HCT116 (cell line): ENCODE data around the gene PNPLA6. TPM values are rescaled to one million over a fixed set of nuclear protein-coding genes. Genes with fewer than 3 reads are reported as not detected.

Source experiments
- ATAC-seq: fragments of 200-7000 bp; cut with Tn5 transposase; 2 replicates; pipeline ENCODE4 v1.9.1; 2020; ENCODE audit warnings: mild to moderate bottlenecking, moderate library complexity
- Bru-seq: library from RNA; stranded (reverse); fragments of 400-500 nt; gene quantifications from one replicate; lab custom pipeline; 2021; lab: Mats Ljungman, UMichigan
- BruChase-seq, 2 experiments: library from RNA; stranded (reverse); fragments of 400-500 nt; gene quantifications; one replicate each; lab custom pipeline; 2021; lab: Mats Ljungman, UMichigan
- BruUV-seq: library from RNA; stranded (reverse); fragments of 400-500 nt; replicated peaks from 2 replicates; lab custom pipeline; 2021; lab: Mats Ljungman, UMichigan
- CTCF ChIA-PET: fragments of 300-600 bp; sonication (Branson Sonifier 250); formaldehyde crosslinking; loops from one replicate; lab custom pipeline; 2021; ENCODE audit warnings: antibody characterized with exemption; lab: Charles Lee
- POLR2A ChIA-PET: fragments of 300-600, 350-600 bp; sonication (Branson Sonifier 250); formaldehyde crosslinking; loops from one replicate; lab custom pipeline; 2021; ENCODE audit warnings: antibody characterized with exemption; lab: Charles Lee
- RAD21 ChIA-PET, 2 experiments: fragments of 300-600 bp; sonication (Branson Sonifier 250); formaldehyde crosslinking; loops; one replicate each; lab custom pipeline; 2023; ENCODE audit warnings: low total read pairs in 2 of 2; ENCODE audit not compliant: uncharacterized antibody in 2 of 2, unreplicated experiment in 2 of 2, low non-redundant PET in 1 of 2; lab: Charles Lee
- DNase-seq: peaks from one replicate; pipeline ENCODE4 v3.0.0-alpha.2; 2010; ENCODE audit warnings: low read depth, low spot score
- H2AFZ ChIP-seq: fragments of 200-600 bp; shearing (Covaris generic), sonication (generic); 2 replicates; pipeline ENCODE4 v1.6.1; 2017; ENCODE audit warnings: low read depth, mixed run types, mixed read lengths, antibody characterized with exemption, low read length; ENCODE audit not compliant: poor library complexity, severe bottlenecking
- H3K27ac ChIP-seq: 2 replicates; pipeline ENCODE4 v1.5.1; 2012; ENCODE audit warnings: low read depth, low read length
- H3K27me3 ChIP-seq: fragments of 200-600 bp; sonication (generic); 2 replicates; pipeline ENCODE4 v1.6.1; 2016; ENCODE audit warnings: mixed run types, low read length, mixed read lengths; ENCODE audit not compliant: insufficient read depth
- H3K36me3 ChIP-seq, 2 experiments: fragments of 200-500 bp in 1 of 2; fragments of 200-600 bp in 1 of 2; sonication (Bioruptor generic) in 1 of 2; sonication (generic) in 1 of 2; 2 replicates each; pipeline versions ENCODE4 v1.5.1 to v1.6.1; 2014 to 2016; ENCODE audit warnings: low read length in 2 of 2, inconsistent platforms in 1 of 2, mixed read lengths in 1 of 2, mixed run types in 1 of 2; ENCODE audit not compliant: insufficient read depth in 2 of 2, control insufficient read depth in 1 of 2
- H3K4me1 ChIP-seq, 2 experiments: fragments of 200-600 bp in 1 of 2; sonication (generic) in 1 of 2; 2 replicates each; pipeline versions ENCODE4 v1.5.1 to v1.6.1; 2012 to 2017; ENCODE audit warnings: low read length in 2 of 2, inconsistent platforms in 1 of 2, mild to moderate bottlenecking in 1 of 2, mixed read lengths in 1 of 2, mixed run types in 1 of 2, moderate library complexity in 1 of 2; ENCODE audit not compliant: insufficient read depth in 2 of 2, control insufficient read depth in 1 of 2
- H3K4me2 ChIP-seq: fragments of 200-600 bp; sonication (generic); 2 replicates; pipeline ENCODE4 v1.6.1; 2017; ENCODE audit warnings: mixed run types, low read length, mixed read lengths
- H3K4me3 ChIP-seq, 2 experiments: fragments of 200-600 bp in 1 of 2; sonication (generic) in 1 of 2; replicated peaks in 1 of 2; 2 replicates each; pipeline ENCODE4 v1.5.1; 2011 to 2016; ENCODE audit warnings: low read length in 2 of 2, control low read depth in 1 of 2, low read depth in 1 of 2, mild to moderate bottlenecking in 1 of 2, mixed read lengths in 1 of 2, mixed run types in 1 of 2
- H3K79me2 ChIP-seq: fragments of 200-600 bp; sonication (generic); 2 replicates; pipeline ENCODE4 v1.6.1; 2017; ENCODE audit warnings: mild to moderate bottlenecking, mixed run types, low read length, moderate library complexity, mixed read lengths; ENCODE audit not compliant: insufficient read depth
- H3K9ac ChIP-seq: fragments of 200-600 bp; sonication (generic); 2 replicates; pipeline ENCODE4 v1.6.1; 2016; ENCODE audit warnings: low read length, mixed read lengths
- H3K9me2 ChIP-seq: fragments of 200-600 bp; sonication (generic), shearing (Covaris generic); 2 replicates; pipeline ENCODE4 v1.6.1; 2017; ENCODE audit warnings: mixed run types, mild to moderate bottlenecking, moderate library complexity; ENCODE audit not compliant: insufficient read depth
- H3K9me3 ChIP-seq, 2 experiments: fragments of 200-500 bp in 1 of 2; fragments of 200-600 bp in 1 of 2; sonication (Bioruptor generic) in 1 of 2; sonication (generic) in 1 of 2; 2 replicates each; pipeline ENCODE4 v1.6.1; 2014 to 2017; ENCODE audit warnings: low read length in 2 of 2, mixed read lengths in 2 of 2, inconsistent platforms in 1 of 2, low read depth in 1 of 2, mild to moderate bottlenecking in 1 of 2, mixed run types in 1 of 2, moderate library complexity in 1 of 2; ENCODE audit not compliant: control insufficient read depth in 1 of 2, insufficient read depth in 1 of 2
- H4K20me1 ChIP-seq: fragments of 200-600 bp; sonication (generic), shearing (Covaris generic); 2 replicates; pipeline ENCODE4 v1.6.1; 2017; ENCODE audit warnings: mixed run types, mild to moderate bottlenecking, moderate library complexity; ENCODE audit not compliant: insufficient read depth
- CBX3 ChIP-seq: IDR thresholded peaks from 2 replicates; pipeline ENCODE4 v1.6.1; 2012; ENCODE audit warnings: low read depth
- CEBPB ChIP-seq: IDR thresholded peaks from 2 replicates; pipeline ENCODE4 v1.6.1; 2012; ENCODE audit warnings: low read depth
- EGR1 ChIP-seq: IDR thresholded peaks from 2 replicates; pipeline ENCODE4 v1.6.1; 2012; ENCODE audit warnings: low read depth
- EZH2phosphoT487 ChIP-seq: fragments of 200-600 bp; IDR thresholded peaks from 2 replicates; pipeline ENCODE4 v1.6.1; 2018; ENCODE audit warnings: antibody characterized with exemption, borderline replicate concordance
- FOSL1 ChIP-seq: IDR thresholded peaks from 2 replicates; pipeline ENCODE4 v1.6.1; 2012; ENCODE audit warnings: low read depth
- POLR2A ChIP-seq: IDR thresholded peaks from 2 replicates; pipeline ENCODE4 v1.7.0; 2011; ENCODE audit warnings: borderline replicate concordance; ENCODE audit not compliant: insufficient read depth, insufficient read length; ENCODE audit errors: extremely low read depth
- POLR2AphosphoS5 ChIP-seq: IDR thresholded peaks from 2 replicates; pipeline ENCODE4 v1.6.1; 2011; ENCODE audit warnings: mild to moderate bottlenecking, low read depth, low read length, moderate library complexity
- REST ChIP-seq: IDR thresholded peaks from 2 replicates; pipeline ENCODE4 v1.6.1; 2012; ENCODE audit warnings: low read depth
- SIN3A ChIP-seq: IDR thresholded peaks from 2 replicates; pipeline ENCODE4 v1.6.1; 2012; ENCODE audit warnings: low read depth
- SP1 ChIP-seq: IDR thresholded peaks from 2 replicates; pipeline ENCODE4 v1.6.1; 2012; ENCODE audit warnings: low read depth
- TCF7L2 ChIP-seq: IDR thresholded peaks from 2 replicates; pipeline ENCODE4 v1.7.0; 2011; ENCODE audit warnings: borderline replicate concordance, inconsistent platforms; ENCODE audit not compliant: insufficient read depth, insufficient read length; ENCODE audit errors: extremely low read depth
- YY1 ChIP-seq: IDR thresholded peaks from 2 replicates; pipeline ENCODE4 v1.6.1; 2011; ENCODE audit warnings: low read length, low read depth, moderate library complexity, mild to moderate bottlenecking; ENCODE audit not compliant: insufficient replicate concordance; ENCODE audit errors: extremely low read depth
- ZBTB33 ChIP-seq: IDR thresholded peaks from 2 replicates; pipeline ENCODE4 v1.6.1; 2011; ENCODE audit warnings: mild to moderate bottlenecking, low read length, moderate library complexity; ENCODE audit not compliant: insufficient replicate concordance; ENCODE audit errors: extremely low read depth
- ZFX ChIP-seq: fragments of 450-650 bp; IDR thresholded peaks from 2 replicates; pipeline ENCODE4 v1.6.1; 2017
- ZNF274 ChIP-seq: fragments of 200-500 bp; sonication (Bioruptor generic); IDR thresholded peaks from 2 replicates; pipeline ENCODE4 v1.6.1; 2014; ENCODE audit warnings: mild to moderate bottlenecking, low read depth, low read length, inconsistent platforms
- intact Hi-C: fragments of 100-400 bp; cut with micrococcal nuclease; formaldehyde crosslinking; loops from 2 replicates; pipeline ENCODE4 v1.10.0; 2022
- long read RNA-seq: library from polyadenylated mRNA; unstranded; transcript quantifications from one replicate; pipeline ENCODE4 v2.0.0, GENCODE V29; 2021; ENCODE audit not compliant: unreplicated experiment
- polyA plus RNA-seq: library from polyadenylated mRNA; unstranded; fragments of >200 nt; gene quantifications from 2 replicates; pipeline ENCODE4 v1.2.1, GENCODE V29; 2012; ENCODE audit warnings: missing spikeins
- total RNA-seq: library from RNA; stranded (reverse); gene quantifications from one replicate; pipeline ENCODE4 v1.2.1, GENCODE V29; 2021; ENCODE audit not compliant: unreplicated experiment
- TF ChIP-seq, protein P1 (sequence below): IDR thresholded peaks from 2 replicates; pipeline ENCODE4 v1.6.1; 2012

Gene PNPLA6
- total RNA-seq (159 TPM), Bru-seq, nascent RNA (percentile 48 among the genes with signal in this experiment), BruChase-seq, experiment 1, labeled RNA remaining after a 6-hour chase (percentile 74 among the genes with signal in this experiment), BruChase-seq, experiment 2, labeled RNA remaining after a 2-hour chase (percentile 66 among the genes with signal in this experiment)
- 84.5 and 99.9 TPM in 2 replicates for polyA plus RNA-seq
- long read RNA-seq, full-length matches to known transcripts: 10 of 189 reads
- long read RNA-seq, partial matches to known transcripts: 156 of 189 reads
- long read RNA-seq, other reads (novel, unspliced or antisense): 23 of 189 reads

- Histone ChIP-seq H3K36me3 (peaks cover 6 to 10% of the 10 kb centered on the region in 2 experiments; a peak in 3 of 4 replicates), H3K79me2 (no peaks in the 10 kb centered on the region; the same call in 1 of the 2 replicates), H3K9me2 (no peaks in the 10 kb centered on the region), H3K27ac (peak within 1 kb of the TSS; percentile 81), H3K4me3 (peak within 1 kb of the TSS; percentile 95 to 96), H2AFZ (peak within 1 kb of the TSS; percentile 5), H3K4me1 (peaks cover 4 to 30% of the 10 kb centered on the region in 2 experiments; a peak in 2 of 4 replicates), H3K9me3 (no peaks in the 10 kb centered on the region), H4K20me1 (no peaks in the 10 kb centered on the region), H3K27me3 (no peaks in the 10 kb centered on the region), H3K4me2 (peak within 1 kb of the TSS; percentile 94), H3K9ac (peak within 1 kb of the TSS; percentile 75)
- ChIA-PET RAD21 (no interaction called here), POLR2A (interaction anchor here (0.5 to 1.4 kb wide), 4 partner anchors 12 to 155 kb away, joined by 3 to 4 read pairs (median 3); no protein-coding TSS in a partner anchor), CTCF (interaction anchor here (1.9 kb wide), 2 partner anchors 33 to 181 kb away, joined by 8 to 10 read pairs; no protein-coding TSS in a partner anchor)
- intact Hi-C loops: loop anchor here (2.0 kb wide), 1 partner anchor 29 kb away; no protein-coding TSS in a partner anchor
- DNase-seq (peak; percentile 81), ATAC-seq (peak; percentile 78)
- no TSS peak for BruUV-seq
- no peak for TF ChIP-seq POLR2A
- TF ChIP-seq CEBPB: no peak
- no peak for TF ChIP-seq ZBTB33
- peak; percentile 76; the same call in 1 of the 2 replicates for TF ChIP-seq CBX3
- TF ChIP-seq ZFX: peak; percentile 41; the same call in 1 of the 2 replicates
- peak; percentile 76 for TF ChIP-seq POLR2AphosphoS5
- TF ChIP-seq FOSL1: no peak
- peak; percentile 77 for TF ChIP-seq YY1
- no peak for TF ChIP-seq SIN3A
- no peak for TF ChIP-seq TCF7L2
- no peak for TF ChIP-seq EZH2phosphoT487
- no peak for TF ChIP-seq ZNF274
- TF ChIP-seq SP1: peak; percentile 86
- TF ChIP-seq EGR1: no peak
- TF ChIP-seq, protein P1, sequence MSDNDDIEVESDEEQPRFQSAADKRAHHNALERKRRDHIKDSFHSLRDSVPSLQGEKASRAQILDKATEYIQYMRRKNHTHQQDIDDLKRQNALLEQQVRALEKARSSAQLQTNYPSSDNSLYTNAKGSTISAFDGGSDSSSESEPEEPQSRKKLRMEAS: peak; percentile 79
- no peak for TF ChIP-seq REST
These were observed at the start of gene PNPLA6 for GRCh38 chr19:7535047-7535997. PNPLA6 (plus strand) TSS chr19:7535717; CDS start chr19:7535789, 72 bp downstream.
